HEK293T (cell line): Measurements from ENCODE around the gene MT1B.

ENCODE experiments used
- CTCF ChIA-PET: fragments of 350-600 bp; formaldehyde crosslinking; extraction: SDS; loops from one replicate; lab custom pipeline; 2021; ENCODE audit warnings: antibody characterized with exemption, inconsistent platforms; lab: Yijun Ruan, JAX
- POLR2A ChIA-PET: fragments of 350-600 bp; formaldehyde crosslinking; extraction: SDS; loops from one replicate; lab custom pipeline; 2020; ENCODE audit warnings: antibody characterized with exemption, inconsistent platforms; lab: Yijun Ruan, JAX
- DNase-seq: peaks from one replicate; pipeline ENCODE4 v3.0.0; 2012; ENCODE audit warnings: mixed read lengths; ENCODE audit errors: extremely low spot score
- ARNT ChIP-seq: fragments of 450-650 bp; IDR thresholded peaks from 2 replicates; pipeline ENCODE4 v1.6.1; 2017; ENCODE audit warnings: mild to moderate bottlenecking
- BHLHE40 ChIP-seq: fragments of 450-650 bp; IDR thresholded peaks from 2 replicates; pipeline ENCODE4 v1.6.1; 2016; ENCODE audit warnings: mild to moderate bottlenecking, moderate library complexity, borderline replicate concordance
- CTBP1 ChIP-seq: fragments of 450-650 bp; IDR thresholded peaks from 2 replicates; pipeline ENCODE4 v1.6.1; 2016; ENCODE audit warnings: borderline replicate concordance
- ELF4 ChIP-seq: fragments of 450-650 bp; IDR thresholded peaks from 2 replicates; pipeline ENCODE4 v1.6.1; 2017; ENCODE audit warnings: antibody characterized with exemption
- FOXA1 ChIP-seq: fragments of 450-650 bp; IDR thresholded peaks from 2 replicates; pipeline ENCODE4 v1.6.1; 2016; ENCODE audit warnings: mild to moderate bottlenecking
- FOXK2 ChIP-seq: fragments of 450-650 bp; IDR thresholded peaks from 2 replicates; pipeline ENCODE4 v1.6.1; 2016; ENCODE audit warnings: mild to moderate bottlenecking
- FOXM1 ChIP-seq: fragments of 450-650 bp; IDR thresholded peaks from 2 replicates; pipeline ENCODE4 v1.6.1; 2017; ENCODE audit warnings: mild to moderate bottlenecking, borderline replicate concordance
- HDGF ChIP-seq: fragments of 450-650 bp; IDR thresholded peaks from 2 replicates; pipeline ENCODE4 v1.6.1; 2017; ENCODE audit warnings: antibody characterized with exemption, borderline replicate concordance
- L3MBTL2 ChIP-seq: fragments of 450-650 bp; conservative IDR thresholded peaks from 2 replicates; pipeline ENCODE4 v1.6.1; 2016; ENCODE audit warnings: mild to moderate bottlenecking
- LEF1 ChIP-seq: fragments of 450-650 bp; IDR thresholded peaks from 2 replicates; pipeline ENCODE4 v1.6.1; 2017; ENCODE audit warnings: mild to moderate bottlenecking, borderline replicate concordance
- NFRKB ChIP-seq: fragments of 450-650 bp; IDR thresholded peaks from 2 replicates; pipeline ENCODE4 v1.6.1; 2016; ENCODE audit warnings: mild to moderate bottlenecking, moderate library complexity
- SP1 ChIP-seq: fragments of 450-650 bp; IDR thresholded peaks from 2 replicates; pipeline ENCODE4 v1.6.1; 2017
- SUZ12 ChIP-seq: fragments of 450-650 bp; IDR thresholded peaks from 2 replicates; pipeline ENCODE4 v1.6.1; 2016; ENCODE audit warnings: mild to moderate bottlenecking
- TARDBP ChIP-seq: fragments of 450-650 bp; IDR thresholded peaks from 2 replicates; pipeline ENCODE4 v1.6.1; 2016
- ZNF384 ChIP-seq: fragments of 450-650 bp; IDR thresholded peaks from 2 replicates; pipeline ENCODE4 v1.6.1; 2016
- TF ChIP-seq, protein P1 (sequence below): fragments of 450-650 bp; IDR thresholded peaks from 2 replicates; pipeline ENCODE4 v1.6.1; 2016

Gene MT1B

GRCh38 chr16:56633535-56633934, 18.2 kb upstream of the MT1B start:
- TF ChIP-seq, protein P1, sequence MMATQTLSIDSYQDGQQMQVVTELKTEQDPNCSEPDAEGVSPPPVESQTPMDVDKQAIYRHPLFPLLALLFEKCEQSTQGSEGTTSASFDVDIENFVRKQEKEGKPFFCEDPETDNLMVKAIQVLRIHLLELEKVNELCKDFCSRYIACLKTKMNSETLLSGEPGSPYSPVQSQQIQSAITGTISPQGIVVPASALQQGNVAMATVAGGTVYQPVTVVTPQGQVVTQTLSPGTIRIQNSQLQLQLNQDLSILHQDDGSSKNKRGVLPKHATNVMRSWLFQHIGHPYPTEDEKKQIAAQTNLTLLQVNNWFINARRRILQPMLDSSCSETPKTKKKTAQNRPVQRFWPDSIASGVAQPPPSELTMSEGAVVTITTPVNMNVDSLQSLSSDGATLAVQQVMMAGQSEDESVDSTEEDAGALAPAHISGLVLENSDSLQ, result no peak
- TF ChIP-seq NFRKB (no peak), FOXA1 (no peak), TARDBP (no peak), SP1 (no peak), BHLHE40 (no peak), FOXK2 (no peak), ZNF384 (no peak), ELF4 (no peak), FOXM1 (no peak), ARNT (no peak), L3MBTL2 (no peak), HDGF (no peak), CTBP1 (no peak), SUZ12 (no peak), LEF1 (no peak)
- DNase-seq, result no peak
- ChIA-PET POLR2A (no interaction called here), CTCF (no interaction called here)

GRCh38 chr16:56634715-56635440, 16.8 kb upstream of the MT1B start:
- ChIA-PET POLR2A (interaction anchor here (1.1 kb wide), 1 partner anchor 27 kb away, joined by 3 read pairs; the partner anchor contains the start of gene MT2A), CTCF (no interaction called here)
- no peak for DNase-seq
- TF ChIP-seq ZNF384 (no peak), SP1 (no peak), CTBP1 (no peak), HDGF (no peak), TARDBP (no peak), LEF1 (no peak), FOXA1 (no peak), ARNT (no peak), BHLHE40 (no peak), L3MBTL2 (no peak), NFRKB (no peak), ELF4 (no peak), FOXK2 (no peak)
- TF ChIP-seq, protein P1, result no peak

DNA sequence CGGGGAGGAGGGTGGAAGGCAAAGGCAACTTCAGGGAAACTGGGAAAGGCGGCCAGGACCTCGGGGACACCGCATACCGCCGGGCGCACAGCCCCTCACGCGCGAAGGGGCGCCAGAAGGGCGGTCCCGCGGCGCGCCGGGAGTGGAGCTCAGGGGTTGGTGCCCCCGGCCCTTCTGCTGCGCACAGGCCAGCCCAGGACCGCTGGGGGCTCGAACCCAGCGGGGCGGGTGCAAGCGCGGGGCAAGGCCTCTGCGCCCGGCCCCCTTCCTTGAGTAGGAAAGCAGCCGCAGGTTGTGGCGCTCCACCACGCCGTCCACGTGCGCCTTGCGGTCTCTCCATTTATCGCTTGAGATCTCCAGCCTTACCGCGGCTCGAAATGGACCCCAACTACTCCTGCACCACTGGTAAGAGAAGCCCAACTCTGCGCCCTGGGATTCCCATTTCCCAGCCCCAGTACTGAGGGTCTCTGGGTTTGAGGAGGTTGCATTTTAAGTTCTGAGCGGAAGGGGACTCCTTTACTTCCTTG, 16.2 kb upstream of the MT1B start:
- POLR2A ChIA-PET, result no interaction called here
- TF ChIP-seq, protein P1, result no peak
- TF ChIP-seq SP1 (no peak), LEF1 (no peak), TARDBP (no peak), ZNF384 (no peak), FOXK2 (no peak), L3MBTL2 (no peak), HDGF (no peak), ELF4 (no peak), CTBP1 (no peak), FOXM1 (no peak), FOXA1 (no peak), ARNT (no peak), NFRKB (no peak), BHLHE40 (no peak), SUZ12 (no peak)
- DNase-seq, result no peak
- CTCF ChIA-PET, result no interaction called here

DNA sequence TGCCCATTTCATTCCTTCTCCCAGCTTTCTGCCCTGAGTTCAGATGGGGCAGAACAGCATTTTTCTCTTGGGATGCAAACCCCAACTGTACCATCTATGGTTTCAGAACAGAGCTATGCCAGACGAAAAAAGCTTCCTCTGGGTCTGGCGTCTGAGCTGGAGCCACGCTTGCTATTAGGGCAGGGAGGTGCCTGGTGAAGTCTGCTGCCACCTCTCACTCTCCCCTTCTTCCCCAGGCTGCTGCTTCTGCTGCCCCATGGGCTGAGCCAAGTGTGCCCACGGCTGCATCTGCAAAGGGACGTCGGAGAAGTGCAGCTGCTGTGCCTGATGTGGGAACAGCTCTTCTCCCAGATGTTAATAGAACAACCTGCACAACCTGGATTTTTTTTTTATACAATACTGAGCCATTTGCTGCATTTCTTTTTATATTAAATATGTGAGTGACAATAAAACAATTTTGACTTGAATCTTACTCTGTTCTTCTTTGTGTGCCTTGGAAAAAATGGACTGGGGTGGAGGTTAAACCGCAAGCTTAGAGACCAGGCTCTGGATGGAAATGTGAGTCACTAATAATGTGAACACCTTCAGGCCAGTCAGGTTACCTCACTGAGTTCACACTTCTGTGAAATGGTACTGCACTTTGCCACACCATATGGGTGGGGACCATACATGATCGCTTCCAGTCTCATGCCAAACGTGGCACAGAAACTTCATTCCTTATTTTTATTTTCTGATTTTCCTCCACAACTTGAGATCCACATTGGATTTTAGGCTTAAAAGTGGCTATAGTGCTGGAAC, 14.9 kb upstream of the MT1B start:
- POLR2A ChIA-PET, result no interaction called here
- no peak for TF ChIP-seq FOXK2
- no peak for TF ChIP-seq FOXM1
- no peak for TF ChIP-seq HDGF
- TF ChIP-seq LEF1, result no peak
- no peak for TF ChIP-seq BHLHE40
- no peak for TF ChIP-seq SUZ12
- TF ChIP-seq TARDBP, result no peak
- TF ChIP-seq NFRKB, result no peak
- TF ChIP-seq, protein P1, result no peak
- TF ChIP-seq ZNF384, result no peak
- TF ChIP-seq ELF4, result no peak
- DNase-seq, result no peak
- CTCF ChIA-PET, result interaction anchor here (0.6 kb wide), 1 partner anchor 932 kb away, joined by 3 read pairs; no protein-coding TSS in a partner anchor
